Ramos (cell line): Measurements from ENCODE around the gene CCDC137.

ENCODE experiments used
- in situ Hi-C: fragments of 300-500 bp; cut with MboI; formaldehyde crosslinking; loops from one replicate; pipeline ENCODE4 v1.14.3; 2022; ENCODE audit warnings: low sequenced_read_pairs; ENCODE audit not compliant: unreplicated experiment

CCDC137 gene

DNA sequence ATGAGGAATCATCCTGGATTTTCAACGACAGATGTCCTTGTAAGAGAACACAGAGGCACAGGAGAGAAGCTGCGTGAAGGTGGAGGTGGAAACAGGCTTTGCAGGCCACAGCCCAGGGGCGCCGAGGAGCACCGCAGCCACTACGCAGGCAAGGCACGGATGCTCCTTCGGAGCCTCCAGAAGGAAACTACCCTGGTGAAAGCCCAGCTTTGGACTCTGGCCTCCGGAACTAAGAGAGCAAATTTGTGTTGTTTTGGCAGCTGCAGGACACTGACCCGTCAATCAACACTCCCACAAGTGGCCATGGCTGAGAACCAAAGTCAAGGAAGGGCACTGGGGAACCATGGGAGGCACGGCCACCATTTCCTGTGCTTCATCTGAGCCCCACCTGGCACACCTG lies 13.6 kb downstream of the CCDC137 start:
- in situ Hi-C loops: no loop called here

DNA sequence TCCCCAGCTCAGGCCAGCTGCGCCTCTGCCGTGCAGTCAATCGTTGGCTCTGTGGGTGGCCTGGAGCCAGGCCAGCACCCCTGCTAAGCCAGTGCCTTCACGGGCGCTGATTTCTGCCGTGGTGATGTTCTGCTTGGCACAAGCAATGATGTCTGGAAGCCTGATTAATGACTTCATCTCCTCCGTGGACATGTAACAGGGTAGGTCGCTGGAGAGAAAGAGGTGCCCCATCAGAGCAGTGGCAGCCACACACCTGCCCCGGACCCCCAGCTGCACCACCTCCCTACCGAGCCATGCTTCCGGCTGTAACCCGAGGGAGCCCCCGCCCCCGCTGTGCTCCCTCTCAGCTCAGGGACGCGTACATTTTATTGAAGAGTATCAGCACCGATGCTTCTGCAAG lies 15.1 kb downstream of the CCDC137 start:
- in situ Hi-C loops: no loop called here

DNA sequence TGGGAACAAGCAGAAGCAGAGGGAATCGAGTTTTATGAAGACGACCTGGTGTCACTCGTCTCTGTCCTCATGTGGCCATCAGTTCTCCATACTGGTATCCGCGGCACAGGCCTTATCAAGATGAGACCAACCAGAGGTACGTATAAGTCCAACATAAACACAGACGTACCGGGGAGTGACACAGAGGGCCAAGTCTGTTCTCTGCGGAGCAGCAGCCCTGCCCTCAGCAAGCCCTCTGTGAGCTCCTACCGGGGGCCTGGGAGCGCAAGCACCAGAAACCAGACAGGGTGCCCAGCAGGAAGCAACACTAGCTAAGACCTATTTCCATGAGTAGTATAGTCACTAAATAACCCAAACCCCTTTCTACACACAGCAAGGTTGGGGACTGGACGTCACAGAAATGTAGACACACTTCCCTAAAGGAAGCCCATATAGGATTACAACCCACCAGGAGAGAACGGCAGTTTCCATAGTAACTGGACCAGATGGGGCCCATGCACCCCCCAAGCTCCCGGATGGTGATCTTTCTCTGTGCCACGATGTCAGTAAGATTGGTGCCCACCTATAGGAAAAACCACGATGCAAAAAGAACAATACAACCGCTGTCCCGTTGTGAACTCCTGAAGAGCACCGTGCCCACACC lies 16.1 kb downstream of the CCDC137 start:
- in situ Hi-C loops: no loop called here

DNA sequence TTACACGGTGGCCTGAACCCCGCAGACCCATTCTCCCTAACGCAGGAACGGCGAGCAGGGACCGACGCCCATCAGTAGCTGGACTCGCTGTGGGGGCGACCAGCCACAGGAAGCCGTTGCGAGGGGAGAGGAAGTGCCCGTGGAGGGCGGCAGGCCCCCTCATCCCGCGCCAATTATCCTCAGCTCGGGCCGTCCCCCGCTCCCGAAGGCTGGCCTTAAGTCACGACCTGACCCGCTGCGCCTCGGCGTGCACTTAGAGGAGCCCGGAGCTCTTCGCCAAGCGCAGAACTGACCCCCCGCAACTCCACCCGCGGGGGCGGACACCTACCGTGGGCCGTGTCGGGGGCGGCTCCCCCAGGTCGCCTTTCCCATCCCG lies 16.7 kb downstream of the CCDC137 start:
- in situ Hi-C loops: no loop called here

DNA sequence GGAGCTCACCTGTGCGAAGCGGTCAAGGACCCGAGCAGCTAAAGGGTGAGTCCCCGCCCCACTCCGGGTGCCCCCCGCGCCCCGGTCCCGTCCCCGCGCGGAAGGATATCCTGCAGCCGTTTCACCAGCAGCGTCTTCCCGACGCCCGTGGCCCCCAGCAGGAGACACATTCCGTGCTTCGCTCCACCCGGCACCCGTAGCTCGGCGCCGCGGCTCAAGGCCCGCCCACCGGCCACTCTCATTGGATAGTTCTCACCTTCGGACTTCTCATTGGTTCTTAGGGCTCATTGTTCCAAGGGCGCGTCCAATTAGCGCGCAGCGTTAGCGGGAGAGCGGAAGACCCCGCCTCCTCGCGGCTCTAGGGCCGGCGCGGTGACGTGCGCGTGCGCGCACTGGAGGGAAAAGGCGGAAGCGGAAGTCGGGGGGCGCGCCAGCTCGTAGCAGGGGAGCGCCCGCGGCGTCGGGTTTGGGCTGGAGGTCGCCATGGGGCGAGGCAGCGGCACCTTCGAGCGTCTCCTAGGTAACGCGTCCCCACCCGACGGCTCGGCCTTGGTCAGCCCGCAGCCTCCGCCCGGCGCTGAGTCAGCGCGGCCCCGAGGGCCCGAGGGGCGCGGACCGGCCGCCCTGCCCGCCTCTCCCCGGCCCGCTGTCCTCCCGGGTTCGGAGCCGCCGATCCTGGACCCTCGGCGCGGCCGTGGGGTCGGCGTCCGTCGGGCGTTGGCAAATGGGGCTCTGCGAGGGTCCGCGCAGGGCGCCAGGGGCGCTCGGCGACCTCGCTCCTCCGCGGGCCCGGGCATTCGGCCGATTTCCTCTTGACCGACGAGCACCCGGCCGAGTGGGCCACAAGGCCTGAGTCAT lies 17.3 kb downstream of the CCDC137 start, which contains the start of the genes ARL16 and HGS:
Gene ARL16 (minus strand): TSS at position 214 of the 858 bp plus-strand sequence. CDS start 44 bp downstream, at position 170.
Gene HGS (plus strand): TSS at position 428 of the 858 bp plus-strand sequence. CDS start 56 bp downstream, at position 484.
- in situ Hi-C loops: no loop called here

DNA sequence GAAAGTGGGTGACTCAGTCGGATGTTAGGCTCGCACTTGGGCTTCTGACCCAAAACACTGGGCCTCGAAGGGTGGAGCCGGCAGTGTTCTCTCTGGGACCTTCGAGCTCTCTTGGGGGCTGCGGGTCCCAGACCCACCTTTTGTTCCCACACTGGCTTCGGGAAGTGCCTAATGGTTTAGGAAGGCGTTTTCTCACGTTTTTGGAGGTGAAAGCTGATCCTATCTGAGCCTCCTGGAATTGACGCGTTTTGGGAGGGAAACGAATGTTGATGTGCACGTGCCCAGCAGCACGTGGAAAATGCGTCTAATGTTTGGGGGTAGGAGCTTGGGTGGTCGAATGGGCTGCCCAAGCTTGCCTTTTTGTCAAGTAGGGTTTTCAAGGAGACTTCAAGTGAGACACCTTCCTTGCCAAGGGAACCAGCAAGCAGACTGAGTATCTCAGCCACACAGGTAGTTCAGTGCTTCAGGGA lies 17.9 kb downstream of the CCDC137 start:
- in situ Hi-C loops: no loop called here

DNA sequence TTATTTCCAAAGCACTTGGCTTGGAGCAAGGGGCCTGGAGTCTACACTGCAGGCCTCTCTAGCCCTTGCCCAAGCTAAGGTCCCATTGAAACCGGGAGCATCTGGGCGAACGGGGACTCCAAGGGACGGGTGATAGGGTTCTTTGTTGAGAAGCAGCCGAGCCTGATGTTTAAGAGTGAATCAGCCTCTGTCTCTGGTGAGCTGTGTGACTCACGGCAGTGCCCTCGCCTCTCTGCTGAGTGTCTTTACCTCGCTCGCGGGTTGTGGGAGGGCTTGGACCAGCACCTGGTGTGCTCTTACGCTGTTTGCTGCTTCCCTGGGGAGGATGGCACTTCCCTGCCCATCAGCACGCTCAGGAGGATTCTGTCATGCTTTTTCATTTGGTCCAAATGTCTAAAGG lies 18.6 kb downstream of the CCDC137 start:
- in situ Hi-C loops: no loop called here

DNA sequence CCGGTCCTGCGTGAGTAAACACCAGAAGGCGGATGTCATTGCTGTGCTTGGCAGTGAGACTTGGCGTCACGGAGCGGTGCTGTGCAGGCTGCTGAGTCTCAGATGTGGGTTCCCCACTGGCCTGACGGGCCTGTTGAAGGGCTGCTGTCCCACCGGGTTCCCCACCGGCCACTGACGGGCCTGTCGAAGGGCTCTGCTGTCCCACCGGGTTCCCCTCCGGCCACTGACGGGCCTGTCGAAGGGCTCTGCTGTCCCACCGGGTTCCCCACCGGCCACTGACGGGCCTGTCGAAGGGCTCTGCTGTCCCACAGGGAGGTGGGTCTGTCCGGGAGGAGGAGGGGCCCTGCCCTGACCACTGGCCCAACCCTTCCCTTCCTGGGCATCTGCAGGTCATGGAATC lies 20.1 kb downstream of the CCDC137 start:
- in situ Hi-C loops: no loop called here

DNA sequence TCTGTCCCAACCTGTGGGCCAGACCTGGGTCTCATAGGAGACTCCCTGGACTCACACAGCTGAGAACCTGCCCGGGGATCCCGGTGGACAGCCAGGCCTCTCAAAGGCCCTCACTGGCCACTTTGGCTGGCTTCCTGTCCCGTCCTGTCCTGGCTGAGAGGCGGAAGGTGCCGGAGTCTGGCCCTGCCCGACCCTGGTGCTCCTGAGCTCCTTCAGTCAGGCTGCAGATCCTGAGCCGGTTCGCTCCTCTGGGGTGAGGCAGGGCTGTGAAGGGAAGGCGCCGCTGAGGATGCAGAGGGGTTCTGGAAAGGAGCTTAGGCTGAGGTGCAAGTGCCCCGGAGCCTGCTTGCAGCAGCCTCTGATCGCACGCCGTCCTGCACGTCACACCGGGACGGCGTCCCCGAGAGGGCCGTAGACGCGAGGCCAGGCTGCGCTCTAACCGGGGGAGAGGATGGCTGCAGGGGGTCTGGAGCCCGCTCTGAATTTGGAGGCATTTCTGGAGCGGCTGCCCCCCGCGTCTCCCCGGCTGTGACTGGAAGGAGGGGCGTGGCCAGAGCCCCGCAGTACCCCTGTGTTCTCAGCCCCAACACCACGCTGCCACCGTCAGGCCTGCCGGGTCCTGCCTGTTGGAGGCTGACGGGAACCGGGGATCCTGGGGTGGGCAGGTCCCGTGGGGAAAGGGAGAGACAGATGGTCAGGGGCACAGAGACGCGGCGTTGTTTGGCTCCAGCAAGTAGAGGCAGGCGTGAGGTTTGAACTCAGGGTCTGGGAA lies 21.4 kb downstream of the CCDC137 start:
- in situ Hi-C loops: no loop called here

DNA sequence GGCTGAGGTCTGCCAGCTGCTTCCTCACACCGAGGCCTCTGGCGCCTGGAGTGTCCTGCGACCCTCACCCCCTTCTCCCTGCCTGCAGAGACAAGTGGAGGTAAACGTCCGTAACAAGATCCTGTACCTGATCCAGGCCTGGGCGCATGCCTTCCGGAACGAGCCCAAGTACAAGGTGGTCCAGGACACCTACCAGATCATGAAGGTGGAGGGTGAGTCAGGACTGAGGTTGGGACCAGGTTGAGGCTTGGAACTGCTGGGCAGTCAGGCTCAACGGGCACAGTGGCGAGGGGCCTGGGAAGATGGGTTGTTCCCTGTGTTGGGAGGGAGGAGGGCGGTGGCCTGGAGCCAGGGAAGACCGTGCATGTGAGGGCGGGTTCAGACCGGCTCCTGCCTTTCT lies 22.1 kb downstream of the CCDC137 start:
- in situ Hi-C loops: no loop called here

DNA sequence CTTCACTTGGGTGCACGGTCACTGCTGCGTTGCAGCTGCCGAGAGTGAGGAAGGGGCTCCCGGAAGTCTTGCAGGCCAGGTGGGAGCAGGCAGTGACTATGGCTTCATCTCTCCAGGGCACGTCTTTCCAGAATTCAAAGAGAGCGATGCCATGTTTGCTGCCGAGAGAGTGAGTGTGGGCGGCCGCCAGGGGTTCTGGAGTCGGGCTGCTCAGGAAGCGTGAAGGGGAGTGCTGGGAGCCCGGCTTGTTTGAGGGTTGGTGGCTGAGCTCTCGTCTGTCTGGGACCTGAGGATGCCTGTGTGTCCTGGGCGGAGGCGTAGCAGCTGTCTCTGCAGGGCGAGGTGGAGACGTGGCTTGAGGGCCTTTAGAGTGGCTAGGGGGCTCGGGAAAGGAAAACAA lies 23.5 kb downstream of the CCDC137 start:
- in situ Hi-C loops: no loop called here

DNA sequence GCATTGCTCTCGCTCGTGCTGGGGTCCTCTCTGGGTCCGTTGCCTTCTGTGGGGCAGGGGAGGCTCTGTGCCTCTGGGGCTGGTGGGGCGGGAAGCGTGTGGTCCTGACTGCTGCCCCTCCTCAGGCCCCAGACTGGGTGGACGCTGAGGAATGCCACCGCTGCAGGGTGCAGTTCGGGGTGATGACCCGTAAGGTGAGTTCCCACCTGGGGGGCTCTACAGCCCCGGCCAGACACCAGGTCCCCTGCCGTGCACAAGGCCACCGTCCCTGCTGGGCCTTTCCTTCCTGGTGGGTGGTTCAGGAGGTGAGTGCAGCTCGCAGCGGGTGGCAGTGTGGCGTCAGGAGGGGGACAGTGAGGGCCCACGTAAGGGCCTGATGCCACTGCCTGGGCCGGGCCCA lies 24.0 kb downstream of the CCDC137 start:
- in situ Hi-C loops: no loop called here

DNA sequence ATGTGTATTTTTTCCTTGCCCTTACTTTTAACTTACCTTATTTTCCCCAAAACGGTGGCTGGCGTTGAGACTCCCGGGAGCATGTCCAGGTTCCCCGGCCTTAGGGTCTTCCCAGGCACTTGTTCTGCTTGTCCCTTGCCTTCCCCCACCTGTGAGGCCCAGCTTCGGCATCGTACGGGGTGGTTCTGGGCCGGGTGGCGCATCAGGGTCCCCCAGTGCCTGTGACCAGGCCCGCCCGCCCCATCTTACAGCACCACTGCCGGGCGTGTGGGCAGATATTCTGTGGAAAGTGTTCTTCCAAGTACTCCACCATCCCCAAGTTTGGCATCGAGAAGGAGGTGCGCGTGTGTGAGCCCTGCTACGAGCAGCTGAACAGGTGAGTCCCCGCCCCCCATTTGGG lies 24.7 kb downstream of the CCDC137 start:
- in situ Hi-C loops: no loop called here

DNA sequence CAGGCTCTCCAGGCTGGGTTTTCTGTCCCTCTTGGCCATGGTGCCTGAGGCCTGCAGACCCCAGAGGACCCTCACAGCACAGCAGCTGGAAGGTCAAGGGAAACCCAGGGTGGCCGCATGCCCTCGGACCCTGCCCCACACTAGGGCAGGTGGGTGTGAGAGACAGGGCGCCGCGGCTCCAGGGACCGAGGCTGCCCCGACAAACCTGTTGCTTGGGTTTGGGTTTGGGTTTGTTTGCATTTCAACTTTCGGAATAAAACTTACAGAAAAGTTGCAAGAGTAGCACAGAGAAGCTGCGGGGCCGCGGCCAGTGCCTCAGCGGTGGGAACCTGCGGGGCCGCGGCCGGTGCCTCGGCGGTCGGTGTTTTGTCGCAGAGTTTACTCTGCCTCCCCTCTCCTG lies 25.1 kb downstream of the CCDC137 start:
- in situ Hi-C loops: no loop called here

DNA sequence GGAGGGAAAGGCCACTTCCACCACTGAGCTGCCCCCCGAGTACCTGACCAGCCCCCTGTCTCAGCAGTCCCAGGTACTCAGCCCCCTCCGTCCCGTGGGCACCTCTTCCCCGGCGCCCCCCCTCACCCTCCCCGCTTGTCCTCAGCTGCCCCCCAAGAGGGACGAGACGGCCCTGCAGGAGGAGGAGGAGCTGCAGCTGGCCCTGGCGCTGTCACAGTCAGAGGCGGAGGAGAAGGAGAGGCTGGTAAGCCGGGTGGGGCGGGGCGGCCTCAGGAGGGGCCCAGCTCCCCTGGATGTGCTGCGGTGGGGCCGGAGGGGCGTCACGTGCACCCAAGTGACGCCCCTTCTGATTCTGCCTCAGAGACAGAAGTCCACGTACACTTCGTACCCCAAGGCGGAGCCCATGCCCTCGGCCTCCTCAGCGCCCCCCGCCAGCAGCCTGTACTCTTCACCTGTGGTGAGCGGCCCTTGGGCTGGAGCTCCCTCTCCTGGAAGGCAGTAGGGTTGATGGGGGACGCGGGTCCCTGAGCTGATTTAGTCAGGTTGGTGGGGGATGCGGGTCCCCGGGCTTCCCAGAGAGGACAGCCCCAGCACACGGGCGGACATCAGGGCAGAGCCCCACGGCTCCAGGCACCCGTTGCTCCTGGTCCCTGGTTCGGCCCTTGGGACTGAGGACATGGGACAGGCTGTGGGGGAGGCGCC lies 27.1 kb downstream of the CCDC137 start:
- in situ Hi-C loops: no loop called here

DNA sequence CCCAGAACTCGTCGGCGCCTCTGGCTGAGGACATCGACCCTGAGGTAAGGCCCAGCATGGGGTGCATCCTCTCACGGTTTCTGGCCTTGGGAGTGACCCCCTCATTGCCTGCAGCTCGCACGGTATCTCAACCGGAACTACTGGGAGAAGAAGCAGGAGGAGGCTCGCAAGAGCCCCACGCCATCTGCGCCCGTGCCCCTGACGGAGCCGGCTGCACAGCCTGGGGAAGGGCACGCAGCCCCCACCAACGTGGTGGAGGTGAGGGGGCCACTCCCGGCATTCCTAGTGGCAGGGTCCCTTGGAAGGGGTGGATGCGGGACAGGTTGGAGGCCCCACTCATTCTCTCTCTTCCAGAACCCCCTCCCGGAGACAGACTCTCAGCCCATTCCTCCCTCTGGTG lies 28.3 kb downstream of the CCDC137 start:
- in situ Hi-C loops: no loop called here

DNA sequence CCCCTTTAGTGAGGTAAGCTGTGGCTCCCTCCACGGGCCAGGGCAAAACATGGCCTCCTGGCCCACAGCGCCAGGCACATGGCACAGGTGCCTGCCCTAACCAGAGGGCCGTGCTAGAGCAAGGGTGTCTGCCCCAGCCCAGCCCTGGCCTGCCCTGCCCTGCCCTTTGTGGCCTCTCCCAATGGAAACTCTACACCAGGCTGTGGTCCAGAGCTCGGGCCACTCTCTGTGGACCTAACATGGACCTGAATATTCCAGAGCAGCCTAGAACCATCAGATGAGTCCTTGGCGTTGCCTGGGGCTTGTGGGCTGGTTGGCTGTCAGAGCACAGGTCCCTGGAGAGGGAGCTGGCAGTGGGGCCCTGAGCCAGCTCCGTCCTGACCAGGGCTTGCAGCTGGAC lies 28.7 kb downstream of the CCDC137 start:
- in situ Hi-C loops: no loop called here

DNA sequence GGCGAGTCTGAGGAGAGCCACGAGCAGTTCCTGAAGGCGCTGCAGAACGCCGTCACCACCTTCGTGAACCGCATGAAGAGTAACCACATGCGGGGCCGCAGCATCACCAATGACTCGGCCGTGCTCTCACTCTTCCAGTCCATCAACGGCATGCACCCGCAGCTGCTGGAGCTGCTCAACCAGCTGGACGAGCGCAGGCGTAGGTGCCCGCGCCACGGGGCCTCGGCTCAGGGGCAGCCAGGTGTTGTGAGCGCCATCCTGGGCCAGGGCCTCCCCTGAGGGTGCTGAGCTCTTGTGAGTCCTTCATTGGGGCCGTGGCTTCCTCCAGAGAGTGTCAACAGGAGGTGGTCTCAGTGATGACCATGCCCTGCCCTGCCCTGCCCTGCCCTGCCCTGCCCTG lies 29.3 kb downstream of the CCDC137 start:
- in situ Hi-C loops: no loop called here

DNA sequence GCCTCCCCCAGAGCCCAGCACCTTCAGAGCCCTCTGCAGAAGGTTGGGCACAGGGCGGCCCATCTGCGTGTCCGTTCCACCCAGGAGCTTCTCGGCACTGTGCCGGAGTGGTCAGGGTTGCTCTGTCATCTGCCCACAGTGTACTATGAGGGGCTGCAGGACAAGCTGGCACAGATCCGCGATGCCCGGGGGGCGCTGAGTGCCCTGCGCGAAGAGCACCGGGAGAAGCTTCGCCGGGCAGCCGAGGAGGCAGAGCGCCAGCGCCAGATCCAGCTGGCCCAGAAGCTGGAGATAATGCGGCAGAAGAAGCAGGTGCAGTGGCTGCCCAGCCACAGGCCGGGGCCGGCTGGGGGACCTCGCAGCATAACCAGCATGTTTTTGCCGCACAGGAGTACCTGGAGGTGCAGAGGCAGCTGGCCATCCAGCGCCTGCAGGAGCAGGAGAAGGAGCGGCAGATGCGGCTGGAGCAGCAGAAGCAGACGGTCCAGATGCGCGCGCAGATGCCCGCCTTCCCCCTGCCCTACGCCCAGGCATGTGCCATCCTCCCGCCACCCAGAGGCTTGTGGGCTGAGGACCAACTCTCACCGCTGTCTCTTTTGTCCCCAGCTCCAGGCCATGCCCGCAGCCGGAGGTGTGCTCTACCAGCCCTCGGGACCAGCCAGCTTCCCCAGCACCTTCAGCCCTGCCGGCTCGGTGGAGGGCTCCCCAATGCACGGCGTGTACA lies 29.8 kb downstream of the CCDC137 start:
- in situ Hi-C loops: no loop called here
